ENCODE data around the gene CLCN4.

CLCN4 gene

DNA sequence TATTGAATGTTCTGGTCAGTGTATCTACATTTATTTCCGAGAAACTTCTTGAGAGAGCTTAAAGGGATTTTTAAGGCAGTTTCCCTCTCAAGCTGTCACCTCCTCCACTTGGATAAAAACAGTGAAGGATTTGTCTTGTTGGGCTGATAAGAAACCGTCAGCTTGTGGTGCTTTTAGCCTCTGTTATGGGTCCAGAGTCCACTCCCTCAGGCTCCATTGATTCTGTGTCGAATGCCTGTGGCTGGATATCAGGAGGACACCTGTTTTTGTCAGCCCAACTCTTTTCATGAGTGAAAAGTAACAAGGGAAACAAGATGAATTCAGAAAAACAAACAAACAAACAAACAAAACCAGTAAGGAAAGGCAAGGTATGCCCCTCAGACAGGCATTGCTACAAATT is 12.4 kb downstream of the CLCN4 start:
- no peak for DNase-seq

DNA sequence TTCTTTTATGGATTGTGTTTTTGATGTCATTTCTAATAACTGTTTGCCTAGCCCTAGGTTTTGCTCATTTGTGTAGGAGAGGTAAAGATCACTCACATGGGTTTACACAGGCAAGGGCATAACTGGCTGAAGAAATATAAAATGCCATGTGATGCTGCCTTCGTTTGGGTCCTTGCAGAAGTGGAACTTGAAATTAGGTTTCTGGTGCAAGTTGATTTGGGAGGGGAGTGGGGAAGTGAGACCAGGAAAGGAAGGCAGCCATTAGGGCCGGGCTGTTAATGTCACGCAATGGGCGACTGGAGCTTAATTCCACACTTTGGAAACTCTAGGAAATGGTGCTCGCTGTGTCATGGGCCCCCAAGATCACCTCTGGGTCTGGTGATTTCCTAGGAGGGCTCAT is 14.5 kb downstream of the CLCN4 start:
- DNase-seq: no peak

DNA sequence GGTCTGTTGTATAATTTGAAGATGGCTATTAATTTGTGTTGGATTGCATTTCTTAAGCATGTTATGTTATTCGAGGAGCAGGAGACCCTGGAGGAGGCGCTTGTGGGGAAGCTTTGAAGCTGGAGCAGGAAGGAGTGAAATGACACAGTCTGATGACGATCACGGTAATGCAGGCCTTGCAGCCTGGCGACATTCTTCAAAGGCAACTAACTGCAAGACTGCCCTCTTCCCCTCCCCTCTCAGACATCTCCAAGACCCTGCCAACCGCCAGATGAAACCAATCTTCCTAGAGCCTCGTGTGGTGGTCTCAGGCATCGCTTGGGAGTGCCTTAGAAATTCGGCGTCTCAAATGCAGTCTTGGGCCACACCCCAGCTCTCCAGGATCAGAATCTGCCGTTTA is 16.1 kb downstream of the CLCN4 start:
- no peak for DNase-seq

DNA sequence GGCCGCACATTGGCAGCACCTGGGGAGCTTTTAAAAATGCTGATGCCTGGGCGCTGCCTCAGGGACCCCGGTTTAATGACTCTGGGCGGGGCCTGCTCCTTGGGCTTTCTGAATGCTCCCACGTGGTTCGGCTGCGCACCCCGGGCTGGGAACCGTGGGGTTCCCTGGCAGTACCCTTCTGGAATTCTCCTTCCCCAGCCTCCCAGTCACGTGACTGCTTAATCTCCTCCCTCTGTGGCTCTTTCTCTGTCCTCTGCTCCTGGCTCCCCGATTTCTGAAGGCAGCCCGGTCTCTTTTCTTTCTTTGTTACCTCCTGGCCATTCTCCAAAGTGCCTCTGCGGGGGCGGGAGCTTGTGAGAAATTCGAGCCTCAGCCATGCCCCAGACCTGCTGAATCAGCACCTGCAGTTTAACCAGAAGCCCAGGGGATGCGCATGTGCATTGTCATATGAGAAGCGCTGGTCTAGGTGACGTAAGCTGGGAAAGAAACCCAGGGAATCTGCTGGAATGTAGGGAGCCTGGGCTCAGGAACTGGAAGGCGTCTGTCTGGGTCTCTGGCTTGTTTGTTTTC is 16.6 kb downstream of the CLCN4 start:
- no peak for DNase-seq

DNA sequence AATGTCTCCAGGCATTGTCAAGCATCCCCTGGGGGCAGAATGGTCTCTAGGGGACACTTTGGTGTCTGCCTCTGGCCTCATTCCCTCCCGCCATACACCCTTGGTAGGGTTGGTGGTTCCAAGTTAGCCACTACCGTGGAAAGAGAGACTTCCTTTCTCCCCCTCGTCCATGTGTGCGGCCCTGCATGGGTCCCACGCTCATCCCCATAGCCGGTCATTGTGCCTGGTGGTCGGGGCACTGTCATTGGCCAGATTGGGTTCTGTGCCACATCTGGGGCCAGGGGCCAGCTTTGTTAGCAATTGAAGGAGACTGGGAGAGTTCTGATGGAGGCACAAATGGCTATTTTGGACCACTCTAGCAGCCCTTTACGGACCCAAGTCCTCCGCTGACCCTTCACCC is 17.3 kb downstream of the CLCN4 start:
- DNase-seq: no peak

DNA sequence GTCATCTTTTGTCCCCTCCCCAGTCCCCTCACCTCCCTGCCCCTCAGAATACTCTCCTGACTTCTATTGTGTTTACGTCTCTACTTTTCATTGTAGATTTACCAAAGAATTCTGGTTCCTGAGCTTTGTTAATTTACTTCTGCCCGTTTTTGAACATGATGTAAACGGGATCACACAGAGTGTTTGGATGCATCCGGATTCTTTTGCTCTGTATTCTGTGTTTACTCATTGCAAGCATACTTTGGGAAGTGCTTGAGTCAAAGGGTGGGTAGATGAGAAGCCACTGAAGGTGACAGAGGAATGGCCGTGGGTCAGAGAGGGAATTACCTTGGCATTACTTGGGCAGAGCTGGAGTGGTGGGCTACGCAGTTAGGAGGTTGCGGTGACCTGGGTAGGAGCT is 18.0 kb downstream of the CLCN4 start:
- DNase-seq: no peak

DNA sequence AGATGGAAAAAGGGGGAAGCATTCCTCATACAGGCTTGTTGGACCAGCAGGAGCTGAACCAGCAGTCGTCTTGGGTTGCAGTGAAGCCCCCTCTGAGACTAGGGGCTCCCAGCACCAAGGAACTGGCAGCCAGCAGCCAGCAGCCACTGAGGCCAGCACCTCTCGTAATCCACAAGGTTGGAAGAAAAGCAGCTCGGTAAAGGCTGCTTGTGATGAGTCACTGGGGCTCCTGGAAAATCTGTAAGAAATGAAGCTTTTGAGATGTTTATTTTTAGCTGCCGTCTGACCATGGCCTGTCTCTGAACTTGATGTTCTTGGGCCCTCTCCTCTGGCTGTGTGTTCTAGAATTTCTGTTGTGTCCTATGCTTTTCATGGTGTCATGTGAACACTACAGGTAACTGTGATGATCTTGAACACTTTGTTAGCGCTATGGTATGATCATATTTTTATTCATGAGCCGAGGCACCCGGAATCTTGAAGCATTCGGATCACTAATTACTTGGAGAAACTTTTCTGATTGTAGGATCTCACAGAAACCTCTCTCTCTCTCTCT is 18.6 kb downstream of the CLCN4 start:
- DNase-seq: no peak

DNA sequence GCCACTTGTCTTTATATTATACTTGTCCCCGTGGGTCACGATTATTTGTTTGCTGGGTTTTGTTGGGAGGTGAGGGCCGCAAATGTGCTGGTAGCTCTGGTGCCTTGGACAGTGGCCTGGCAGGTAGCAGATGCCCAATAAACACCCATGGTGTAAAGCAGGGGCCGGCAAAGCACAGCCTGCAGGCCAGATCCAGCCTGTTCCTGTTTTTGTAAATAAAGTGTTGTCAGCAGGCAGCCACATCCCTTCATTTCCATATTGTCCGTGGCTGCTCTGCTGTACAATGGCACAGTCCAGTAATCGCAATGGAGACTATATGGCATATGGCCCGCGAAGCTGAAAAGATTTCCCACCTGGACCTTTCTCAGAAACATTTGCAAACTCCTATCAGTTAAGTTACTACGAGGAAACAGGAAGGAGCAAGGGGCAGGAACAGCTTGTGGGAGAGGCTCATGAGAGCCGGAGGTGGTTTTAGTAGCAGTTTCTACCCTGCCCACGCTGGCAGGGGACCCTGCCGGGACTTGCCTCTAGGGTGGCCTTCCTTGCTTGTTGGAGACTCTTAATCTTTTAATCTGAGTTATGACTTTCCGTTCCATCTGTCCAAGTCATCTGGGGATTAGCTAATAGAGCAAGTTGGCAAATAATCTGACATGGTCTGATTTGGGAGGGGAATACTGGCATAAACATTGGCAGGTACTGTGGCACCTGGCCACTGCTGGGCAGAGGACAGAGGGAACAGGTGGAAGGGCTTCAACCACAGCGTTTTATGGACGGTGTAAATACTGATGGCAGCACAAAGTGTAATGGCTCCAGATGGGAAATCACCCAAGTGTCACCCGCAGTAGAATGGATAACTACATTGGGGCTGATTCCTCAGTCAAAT is 19.6 kb downstream of the CLCN4 start:
- no peak for DNase-seq

DNA sequence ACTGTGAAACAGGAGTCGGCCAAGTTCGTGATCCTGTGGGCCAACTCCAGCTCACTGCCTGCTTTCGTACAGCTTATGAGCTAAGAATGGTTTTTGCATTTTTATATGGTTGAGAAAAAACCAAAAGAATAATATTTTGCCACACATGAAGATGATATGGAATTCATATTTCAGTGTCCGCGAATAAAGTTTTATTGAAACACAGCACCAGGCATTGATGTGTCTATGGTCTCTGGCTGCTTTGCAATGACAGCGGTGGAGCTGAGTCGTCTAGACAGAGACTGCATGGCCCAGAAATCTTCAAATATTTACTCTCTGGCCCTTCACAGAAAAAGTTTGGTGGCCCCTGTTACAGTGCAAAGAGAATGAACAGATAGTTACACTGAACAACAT is 20.2 kb downstream of the CLCN4 start:
- DNase-seq: no peak

DNA sequence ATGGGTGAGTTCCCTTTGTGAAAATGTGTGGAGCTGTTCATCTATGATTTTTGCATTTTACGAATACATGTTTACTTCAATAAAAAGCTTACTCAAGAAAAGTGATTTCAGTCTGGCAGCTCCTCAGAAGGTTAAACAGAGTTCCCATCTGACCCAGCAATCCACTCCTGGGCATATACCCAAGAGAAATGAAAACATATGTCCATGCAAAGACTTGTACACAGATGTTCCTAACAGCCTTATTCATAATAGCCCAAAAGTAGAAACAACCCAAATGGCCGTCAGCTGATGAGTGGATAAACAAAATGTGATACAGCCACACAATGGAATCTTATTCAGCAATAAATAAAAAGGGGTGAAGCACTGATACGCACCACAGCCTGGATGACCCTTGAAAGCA is 20.8 kb downstream of the CLCN4 start:
- no peak for DNase-seq

DNA sequence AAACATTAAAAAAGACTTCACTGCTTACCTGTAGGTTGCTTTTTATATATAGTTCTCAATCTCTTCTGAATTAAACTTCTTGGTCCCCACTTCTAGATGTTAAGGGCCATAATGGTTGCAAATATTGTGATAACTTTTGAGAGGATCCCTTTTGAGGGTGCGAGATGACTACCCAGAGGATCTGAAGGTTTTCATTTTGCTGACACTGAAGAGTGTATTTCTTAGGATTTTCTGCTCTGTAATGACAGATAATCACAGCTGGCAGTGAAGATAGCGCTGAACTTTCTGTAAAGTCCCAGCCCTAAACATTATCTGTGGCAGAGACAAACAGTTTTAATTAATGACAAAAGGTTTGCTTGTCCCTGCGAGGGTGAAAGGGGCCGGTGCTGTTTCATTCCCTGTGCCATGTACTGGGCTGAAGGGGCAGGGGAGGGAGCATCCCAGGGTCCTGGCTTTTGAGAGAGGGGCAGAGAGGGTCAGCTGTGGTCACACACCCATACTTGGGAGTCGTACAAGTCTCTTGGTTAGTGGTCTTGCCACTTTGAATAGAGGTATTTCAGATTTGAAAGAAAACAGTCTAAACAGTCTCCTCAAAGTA is 22.2 kb downstream of the CLCN4 start:
- DNase-seq: no peak

DNA sequence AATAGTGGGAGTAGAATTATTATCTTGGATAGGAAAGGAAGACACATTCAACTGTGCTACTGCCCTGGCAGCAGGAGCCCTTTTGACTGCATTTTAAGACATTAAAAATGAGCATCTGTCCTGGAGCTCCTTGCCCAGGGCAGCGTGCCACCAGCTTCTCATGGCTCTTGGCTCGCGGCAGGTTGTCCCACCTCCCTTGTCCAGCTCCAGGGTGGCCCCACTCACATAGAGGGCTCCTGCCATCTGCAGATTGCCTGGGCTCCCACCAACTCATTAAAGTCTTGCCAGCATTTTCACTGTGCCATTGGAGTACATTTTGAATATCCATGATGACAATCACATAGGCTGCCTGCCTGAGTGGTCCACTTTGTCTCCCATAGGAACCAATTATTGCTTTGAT is 27.0 kb downstream of the CLCN4 start:
- DNase-seq: no peak

DNA sequence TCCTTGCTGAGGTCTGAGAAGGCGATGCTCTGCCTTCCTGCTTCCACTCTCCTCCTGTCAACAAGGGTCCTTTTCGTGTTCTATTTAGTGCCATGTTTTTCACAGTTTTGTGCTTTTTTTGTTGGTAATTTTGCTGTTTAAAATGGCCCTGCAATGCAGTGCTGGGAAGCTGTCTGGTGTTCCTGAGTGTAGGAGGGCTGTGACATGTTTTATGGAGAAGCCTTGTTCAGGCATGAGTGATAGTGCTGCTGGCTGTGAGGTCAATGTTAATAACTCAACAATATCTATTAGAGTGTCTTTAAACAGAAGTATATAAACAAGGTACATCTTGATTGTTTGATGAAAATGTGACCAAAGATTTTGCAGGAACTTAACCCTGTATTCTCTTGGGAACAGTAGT is 27.6 kb downstream of the CLCN4 start:
- DNase-seq: no peak

DNA sequence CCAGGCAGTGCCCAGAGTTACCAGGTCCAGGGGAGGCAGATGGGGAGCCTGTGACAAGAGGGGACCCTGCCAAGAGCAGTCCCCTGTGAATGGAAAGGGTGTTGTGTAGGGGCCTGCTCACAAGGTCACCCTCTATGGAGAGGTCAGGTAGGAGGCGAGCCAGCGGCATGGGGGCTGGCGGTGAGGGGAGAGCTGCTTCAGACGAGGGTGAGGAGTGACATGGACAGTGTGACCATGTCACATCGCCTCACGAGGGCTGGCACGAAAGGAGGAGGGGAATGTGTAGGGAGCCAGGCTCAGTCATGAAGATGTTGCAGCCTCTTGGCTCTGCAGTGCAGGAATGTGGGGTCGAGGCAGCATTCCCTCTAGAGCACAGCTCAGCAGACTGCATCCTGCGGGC is 29.6 kb downstream of the CLCN4 start:
- DNase-seq: no peak

DNA sequence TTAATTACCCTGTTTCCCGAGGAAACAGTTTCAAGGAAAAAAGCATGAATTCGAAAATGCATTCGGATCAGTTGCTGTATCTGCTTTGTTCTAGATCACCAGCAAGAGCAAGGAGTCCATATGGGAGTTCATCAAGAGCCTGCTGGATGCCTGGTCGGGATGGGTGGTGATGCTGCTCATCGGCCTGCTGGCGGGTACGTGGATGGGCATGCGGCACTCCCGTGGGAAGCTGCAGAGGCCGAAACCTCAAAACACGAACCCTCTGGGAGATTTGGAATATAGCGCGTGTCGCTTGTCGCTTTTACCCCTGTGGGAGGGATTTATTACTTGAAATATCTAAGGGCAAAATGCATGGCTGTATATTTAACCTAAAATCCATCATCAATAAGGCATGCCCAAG is 30.6 kb downstream of the CLCN4 start:
- no peak for DNase-seq

DNA sequence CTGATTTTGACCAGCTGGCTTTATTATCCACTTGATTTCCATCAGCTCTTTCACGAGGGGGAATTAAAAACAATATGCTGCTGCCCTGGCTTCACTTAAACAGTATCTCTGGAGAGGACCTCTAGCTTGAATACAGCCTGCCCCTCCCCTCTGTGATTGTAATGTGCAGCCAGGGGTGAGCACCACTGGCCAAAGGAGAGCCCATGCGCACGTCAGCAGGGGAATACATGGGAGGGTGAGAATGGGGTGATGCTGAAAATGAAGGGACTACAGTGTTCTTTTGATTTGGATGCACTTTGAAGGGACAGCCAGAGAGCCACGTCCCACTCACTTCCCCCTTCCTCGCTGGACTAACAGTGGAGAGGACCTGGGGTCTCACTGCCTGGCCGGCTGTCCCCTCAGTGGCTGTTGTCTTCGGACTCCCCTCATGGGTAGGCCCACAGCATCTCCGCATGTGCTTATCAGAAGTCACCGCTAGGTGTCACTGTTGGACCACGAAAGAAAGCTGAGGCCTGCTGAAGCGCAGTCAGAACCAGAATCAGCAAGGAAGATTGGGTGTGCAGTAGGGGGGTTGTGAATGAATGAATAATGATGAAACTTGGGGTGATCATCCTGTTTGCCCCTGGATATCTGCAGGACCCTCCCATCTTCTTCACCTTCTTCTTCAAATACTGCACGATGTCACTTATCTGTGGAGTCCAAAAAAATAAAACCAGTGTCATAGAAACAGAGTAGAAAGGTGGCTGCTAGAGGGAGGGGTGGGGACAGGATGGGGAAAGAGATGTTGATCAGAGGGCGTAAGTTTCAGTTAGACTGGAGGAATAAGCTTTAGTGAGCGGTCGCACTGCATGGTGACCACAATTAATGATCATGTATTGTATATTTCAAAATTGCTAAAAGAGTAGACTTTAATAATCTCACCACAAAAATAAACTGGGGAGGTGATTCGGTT is 32.8 kb downstream of the CLCN4 start:
- DNase-seq: peak; percentile 36

DNA sequence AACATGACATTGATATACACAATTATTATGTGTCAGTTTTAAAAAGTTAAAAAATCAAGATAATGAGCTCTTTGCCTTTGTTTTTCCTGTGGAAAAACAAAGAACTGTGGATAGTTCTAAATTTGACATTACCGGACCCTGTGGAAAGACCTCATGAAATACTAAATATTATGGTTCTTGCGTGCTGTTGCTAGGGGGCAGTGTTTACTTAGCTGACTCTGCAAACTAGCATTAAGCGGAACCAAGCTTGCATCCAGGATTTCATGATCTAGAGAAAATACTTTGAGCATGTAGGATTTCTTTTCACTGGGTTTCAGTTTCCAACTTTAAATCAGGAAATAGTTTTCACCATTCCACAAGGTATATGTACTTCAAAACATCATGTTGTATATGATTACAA is 33.6 kb downstream of the CLCN4 start:
- DNase-seq: peak; percentile 18

DNA sequence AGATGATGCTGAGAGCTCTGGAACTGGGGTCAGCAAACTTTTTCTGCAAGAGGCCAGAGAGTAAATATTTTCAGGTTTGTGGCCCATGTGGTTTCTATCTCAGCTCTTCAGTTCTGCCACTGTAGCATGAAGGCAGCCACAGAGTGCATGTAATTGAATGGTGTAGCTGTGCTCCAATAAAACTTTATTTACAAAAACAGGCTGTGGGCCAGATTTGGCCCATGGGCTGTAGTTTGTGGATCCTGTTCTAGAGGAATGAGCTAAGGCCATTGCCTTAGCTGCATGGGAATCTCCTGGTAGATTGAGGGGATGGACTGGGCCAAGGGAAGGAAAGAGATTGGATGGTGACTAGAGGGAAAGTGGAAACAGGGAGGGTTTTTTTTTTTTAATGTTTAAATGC is 36.8 kb downstream of the CLCN4 start:
- no peak for DNase-seq

DNA sequence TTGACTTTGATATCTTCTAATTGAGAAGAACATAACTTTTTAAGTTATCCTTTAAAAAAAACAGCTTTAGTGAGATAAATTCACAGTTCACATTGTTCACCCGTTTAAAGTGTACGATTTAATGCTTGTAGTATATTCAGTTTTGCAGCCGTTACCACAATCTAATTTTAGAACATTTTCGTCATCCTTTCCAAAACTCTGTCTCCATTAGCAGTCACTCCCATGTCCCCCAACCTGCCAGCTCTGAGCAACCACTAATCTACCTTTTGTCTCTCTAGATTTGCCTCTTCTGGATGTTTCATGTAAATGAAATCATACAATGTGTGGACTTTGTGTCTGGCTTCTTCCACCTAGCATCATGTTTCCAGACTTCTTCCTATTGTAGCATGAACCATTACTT is 38.6 kb downstream of the CLCN4 start:
- DNase-seq: no peak

DNA sequence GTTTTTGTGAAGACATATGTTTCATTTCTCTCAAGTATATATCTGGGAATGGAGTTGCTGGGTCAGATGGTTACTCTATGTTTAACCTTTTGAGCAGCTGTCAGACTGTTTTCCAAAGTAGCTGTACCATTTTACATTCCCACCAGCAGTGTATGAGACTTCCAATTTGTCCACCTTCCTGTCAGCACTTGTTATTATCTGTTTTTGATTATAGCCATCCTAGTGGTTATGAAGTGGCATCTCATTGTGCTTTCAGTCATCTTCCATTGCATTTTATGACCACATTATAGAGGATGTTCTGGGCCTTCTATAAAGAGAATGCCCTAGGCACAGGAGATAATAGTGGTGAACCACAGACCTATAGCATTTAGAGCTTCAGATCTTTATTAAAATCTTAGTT is 39.2 kb downstream of the CLCN4 start:
- no peak for DNase-seq

DNA sequence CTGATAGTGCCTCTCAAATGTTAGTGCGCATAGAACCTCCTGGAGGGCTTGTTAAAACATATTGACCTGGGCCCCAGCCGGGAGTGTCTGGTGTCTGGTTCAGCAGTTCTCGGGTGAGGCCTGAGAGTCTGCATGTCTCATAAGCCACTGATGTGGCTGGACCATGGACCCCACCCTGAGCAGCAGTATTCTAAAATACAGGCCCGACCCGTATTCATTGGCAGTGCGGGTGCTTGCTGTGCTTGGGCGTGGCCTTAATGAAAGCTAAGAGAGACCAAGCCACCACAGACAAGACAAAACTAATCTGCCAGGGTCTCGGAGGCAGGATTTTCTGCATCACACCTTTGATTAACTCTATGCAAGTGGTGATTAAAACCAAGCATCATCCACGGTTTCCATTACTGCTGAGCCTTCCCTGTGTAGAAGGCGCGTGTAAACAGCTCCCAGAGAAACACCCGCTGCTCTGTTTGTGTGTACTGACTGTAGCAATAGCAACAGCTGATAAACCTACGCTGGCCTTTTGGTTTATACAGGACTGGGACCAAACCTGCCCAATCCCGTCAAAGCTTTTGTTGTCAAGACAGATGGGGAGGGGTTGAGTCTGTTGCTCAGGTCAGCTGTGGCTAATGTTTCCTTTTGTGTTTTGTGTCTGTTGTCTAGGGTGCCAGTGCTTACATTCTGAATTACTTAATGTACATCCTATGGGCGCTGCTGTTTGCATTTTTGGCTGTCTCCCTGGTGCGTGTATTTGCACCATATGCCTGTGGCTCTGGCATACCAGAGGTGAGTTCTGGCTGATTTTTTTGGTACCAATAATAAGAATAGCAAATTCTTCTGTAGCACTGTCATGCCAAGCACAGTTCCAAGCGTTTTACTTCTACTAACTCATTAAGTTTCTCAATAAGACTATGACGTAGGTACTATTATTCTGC is 40.8 kb downstream of the CLCN4 start:
- no peak for DNase-seq

DNA sequence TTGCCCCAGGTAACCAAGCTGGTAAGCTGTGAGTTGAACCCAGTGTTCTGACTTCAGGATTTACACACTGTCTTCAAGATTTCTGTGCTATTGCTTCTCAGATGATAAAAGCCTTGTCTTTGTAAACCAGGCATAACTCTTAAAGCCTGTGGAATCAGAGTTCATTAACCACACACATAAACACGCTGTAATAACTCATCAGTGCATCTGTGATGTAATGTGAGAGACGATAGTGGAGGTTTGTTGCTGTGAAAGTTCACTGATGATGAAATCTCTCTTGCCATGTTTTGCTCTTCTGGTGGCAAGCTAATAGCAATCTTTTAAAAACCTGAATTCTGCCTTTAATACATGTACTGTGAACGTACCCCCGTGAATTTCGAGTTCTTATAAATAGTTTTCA is 41.5 kb downstream of the CLCN4 start:
- DNase-seq: no peak

All from GDM1 (cell line).